ENCODE data around the gene DMD. TPM values are rescaled to one million over a fixed set of nuclear protein-coding genes. Genes with fewer than 3 reads are reported as not detected.

The DMD gene
- total RNA-seq, 5 donors from 2014 or later (not counting 1 experiment from before 2014, with no cell fraction given), result 0.73 to 1.6 (median 0.88) TPM; not detected in 1

DNA sequence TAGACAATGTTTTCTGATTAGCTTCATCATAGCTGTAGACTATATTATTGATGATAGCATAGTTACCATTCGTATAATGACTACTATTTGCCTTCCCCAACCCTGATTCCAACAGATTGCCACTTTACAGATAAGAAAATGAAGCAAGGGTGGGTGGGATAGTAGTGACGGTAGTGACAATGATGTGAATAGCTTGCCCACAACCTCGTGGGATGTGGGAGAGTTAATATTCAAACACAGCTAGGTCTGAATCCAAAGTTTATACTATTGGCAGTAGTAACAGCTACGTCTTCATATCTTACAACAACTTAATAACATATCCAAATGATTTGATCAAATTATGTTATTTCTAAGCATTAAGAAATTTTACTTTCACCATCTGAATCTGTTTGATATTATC, 1372.7 kb downstream of the DMD start:
- ChIA-PET CTCF (no interaction called here), POLR2A (no interaction called here)
- Histone ChIP-seq H3K27me3 (replicated peaks in 1 of 2; ENCODE audit: control insufficient read depth in 2 of 2, extremely low read depth in 1 of 2, insufficient read depth in 2 of 2, low read length in 1 of 2) (no peaks in the 10 kb centered on the region), H3K9me3 (no peaks in the 10 kb centered on the region), H3K4me1 (ENCODE audit: control insufficient read depth in 1 of 2, extremely low read depth in 1 of 2, insufficient read depth in 2 of 2, low read length in 2 of 2) (no peaks in the 10 kb centered on the region), H3K4me3 (ENCODE audit: control insufficient read depth in 1 of 2, extremely low read depth in 1 of 2, low read length in 1 of 2) (no peak overlapping the region), H3K36me3 (ENCODE audit: control insufficient read depth in 2 of 2, extremely low read depth in 1 of 2, insufficient read depth in 1 of 2, low read length in 1 of 2) (no peaks in the 10 kb centered on the region), H3K27ac (ENCODE audit: low read length) (no peak overlapping the region)
- no peak overlapping the region for H3K4me3 Mint-ChIP-seq
- no peak overlapping the region for H3K27ac Mint-ChIP-seq
- H3K27me3 Mint-ChIP-seq, result peaks cover 0 to 3% of the 10 kb centered on the region in 2 donors
- H3K9me3 Mint-ChIP-seq, result no peaks in the 10 kb centered on the region
- DNase-seq (no peak), ATAC-seq (replicated peaks in 1 of 4) (no peak)
- WGBS (ENCODE audit: insufficient coverage), result no CpG with 5 or more reads among the region's 4 CpGs
- no peaks in the 10 kb centered on the region for H3K36me3 Mint-ChIP-seq
- no peaks in the 10 kb centered on the region for H3K4me1 Mint-ChIP-seq

- no peak for ATAC-seq (replicated peaks in 1 of 4)
- 80% methylated on average over 1 of the region's 6 CpGs for WGBS (ENCODE audit: insufficient coverage)
- Mint-ChIP-seq H3K27ac (no peak overlapping the region), H3K4me1 (no peaks in the 10 kb centered on the region), H3K9me3 (no peaks in the 10 kb centered on the region), H3K4me3 (no peak overlapping the region), H3K27me3 (peaks cover 0 to 3% of the 10 kb centered on the region in 2 donors), H3K36me3 (no peaks in the 10 kb centered on the region)
- Histone ChIP-seq H3K27ac (ENCODE audit: low read length) (no peak overlapping the region), H3K9me3 (no peaks in the 10 kb centered on the region), H3K36me3 (ENCODE audit: control insufficient read depth in 2 of 2, extremely low read depth in 1 of 2, insufficient read depth in 1 of 2, low read length in 1 of 2) (no peaks in the 10 kb centered on the region), H3K27me3 (replicated peaks in 1 of 2; ENCODE audit: control insufficient read depth in 2 of 2, extremely low read depth in 1 of 2, insufficient read depth in 2 of 2, low read length in 1 of 2) (no peaks in the 10 kb centered on the region), H3K4me3 (ENCODE audit: control insufficient read depth in 1 of 2, extremely low read depth in 1 of 2, low read length in 1 of 2) (no peak overlapping the region), H3K4me1 (ENCODE audit: control insufficient read depth in 1 of 2, extremely low read depth in 1 of 2, insufficient read depth in 2 of 2, low read length in 2 of 2) (no peaks in the 10 kb centered on the region)
- POLR2A ChIA-PET, result no interaction called here
- CTCF ChIA-PET, result no interaction called here
- DNase-seq, result no peak
Measured at GRCh38 chrX:31837445-31838049, 1373.8 kb downstream of the DMD start.

DNA sequence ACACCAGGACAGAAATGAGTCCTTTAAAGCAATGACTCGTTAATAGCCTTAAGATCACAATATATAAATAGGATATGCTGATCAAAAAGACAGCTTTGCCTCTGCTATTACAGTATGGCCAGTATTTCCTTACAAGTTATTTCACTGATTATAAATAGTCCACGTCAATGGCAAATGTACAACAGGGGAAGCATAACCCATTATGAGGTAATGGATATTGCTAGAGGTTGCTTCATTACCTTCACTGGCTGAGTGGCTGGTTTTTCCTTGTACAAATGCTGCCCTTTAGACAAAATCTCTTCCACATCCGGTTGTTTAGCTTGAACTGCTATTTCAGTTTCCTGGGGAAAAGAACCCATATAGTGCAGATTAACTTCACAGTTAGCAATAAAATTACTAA, 1374.9 kb downstream of the DMD start:
- H3K36me3 Mint-ChIP-seq, result no peaks in the 10 kb centered on the region

DNA sequence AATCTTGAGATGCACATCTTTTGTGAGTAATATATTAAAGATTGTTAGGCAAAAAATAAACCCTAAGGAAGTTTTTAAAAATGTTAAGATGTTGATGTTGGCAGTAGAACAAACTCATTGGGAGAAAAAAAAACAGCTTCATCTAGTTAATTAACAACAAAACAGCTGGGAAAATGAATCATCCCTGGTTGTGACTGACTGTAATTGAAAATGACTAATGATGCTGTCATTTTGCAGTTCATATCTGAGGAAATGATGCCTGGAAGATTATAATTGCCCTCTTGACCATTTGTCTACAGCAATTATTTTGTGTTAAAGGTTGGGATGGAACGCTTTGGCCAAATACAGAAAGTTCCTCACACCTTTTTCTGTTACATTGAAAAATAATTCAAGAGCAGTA, 1379.1 kb downstream of the DMD start:
- Histone ChIP-seq H3K4me3 (ENCODE audit: control insufficient read depth in 1 of 2, extremely low read depth in 1 of 2, low read length in 1 of 2) (no peak overlapping the region), H3K36me3 (ENCODE audit: control insufficient read depth in 2 of 2, extremely low read depth in 1 of 2, insufficient read depth in 1 of 2, low read length in 1 of 2) (no peaks in the 10 kb centered on the region), H3K4me1 (ENCODE audit: control insufficient read depth in 1 of 2, extremely low read depth in 1 of 2, insufficient read depth in 2 of 2, low read length in 2 of 2) (no peaks in the 10 kb centered on the region), H3K27ac (ENCODE audit: low read length) (no peak overlapping the region), H3K27me3 (replicated peaks in 1 of 2; ENCODE audit: control insufficient read depth in 2 of 2, extremely low read depth in 1 of 2, insufficient read depth in 2 of 2, low read length in 1 of 2) (no peaks in the 10 kb centered on the region), H3K9me3 (no peaks in the 10 kb centered on the region)
- no peaks in the 10 kb centered on the region for H3K36me3 Mint-ChIP-seq
- H3K4me1 Mint-ChIP-seq, result no peaks in the 10 kb centered on the region
- H3K9me3 Mint-ChIP-seq, result peaks cover 0 to 4% (median 0%) of the 10 kb centered on the region in 3 donors
- no peak for DNase-seq
- WGBS (ENCODE audit: insufficient coverage), result no CpG with 5 or more reads among the region's 1 CpG
- POLR2A ChIA-PET, result no interaction called here
- CTCF ChIA-PET, result no interaction called here
- no peak overlapping the region for H3K4me3 Mint-ChIP-seq
- no peak for ATAC-seq (replicated peaks in 1 of 4)
- no peak overlapping the region for H3K27ac Mint-ChIP-seq
- H3K27me3 Mint-ChIP-seq, result no peaks in the 10 kb centered on the region

More for the DNA sequence above, 1374.9 kb downstream of the DMD start:
- no peak overlapping the region for H3K4me3 Mint-ChIP-seq
- DNase-seq (no peak), ATAC-seq (replicated peaks in 1 of 4) (no peak)
- Histone ChIP-seq H3K9me3 (no peaks in the 10 kb centered on the region), H3K27ac (ENCODE audit: low read length) (no peak overlapping the region), H3K4me1 (ENCODE audit: control insufficient read depth in 1 of 2, extremely low read depth in 1 of 2, insufficient read depth in 2 of 2, low read length in 2 of 2) (no peaks in the 10 kb centered on the region), H3K4me3 (ENCODE audit: control insufficient read depth in 1 of 2, extremely low read depth in 1 of 2, low read length in 1 of 2) (no peak overlapping the region), H3K27me3 (replicated peaks in 1 of 2; ENCODE audit: control insufficient read depth in 2 of 2, extremely low read depth in 1 of 2, insufficient read depth in 2 of 2, low read length in 1 of 2) (no peaks in the 10 kb centered on the region), H3K36me3 (ENCODE audit: control insufficient read depth in 2 of 2, extremely low read depth in 1 of 2, insufficient read depth in 1 of 2, low read length in 1 of 2) (no peaks in the 10 kb centered on the region)
- H3K9me3 Mint-ChIP-seq, result no peaks in the 10 kb centered on the region
- no peak overlapping the region for H3K27ac Mint-ChIP-seq
- CTCF ChIA-PET, result no interaction called here
- POLR2A ChIA-PET, result no interaction called here
- H3K27me3 Mint-ChIP-seq, result peaks cover 0 to 3% of the 10 kb centered on the region in 2 donors
- no peaks in the 10 kb centered on the region for H3K4me1 Mint-ChIP-seq
- WGBS (ENCODE audit: insufficient coverage), result no CpG with 5 or more reads among the region's 3 CpGs

DNA sequence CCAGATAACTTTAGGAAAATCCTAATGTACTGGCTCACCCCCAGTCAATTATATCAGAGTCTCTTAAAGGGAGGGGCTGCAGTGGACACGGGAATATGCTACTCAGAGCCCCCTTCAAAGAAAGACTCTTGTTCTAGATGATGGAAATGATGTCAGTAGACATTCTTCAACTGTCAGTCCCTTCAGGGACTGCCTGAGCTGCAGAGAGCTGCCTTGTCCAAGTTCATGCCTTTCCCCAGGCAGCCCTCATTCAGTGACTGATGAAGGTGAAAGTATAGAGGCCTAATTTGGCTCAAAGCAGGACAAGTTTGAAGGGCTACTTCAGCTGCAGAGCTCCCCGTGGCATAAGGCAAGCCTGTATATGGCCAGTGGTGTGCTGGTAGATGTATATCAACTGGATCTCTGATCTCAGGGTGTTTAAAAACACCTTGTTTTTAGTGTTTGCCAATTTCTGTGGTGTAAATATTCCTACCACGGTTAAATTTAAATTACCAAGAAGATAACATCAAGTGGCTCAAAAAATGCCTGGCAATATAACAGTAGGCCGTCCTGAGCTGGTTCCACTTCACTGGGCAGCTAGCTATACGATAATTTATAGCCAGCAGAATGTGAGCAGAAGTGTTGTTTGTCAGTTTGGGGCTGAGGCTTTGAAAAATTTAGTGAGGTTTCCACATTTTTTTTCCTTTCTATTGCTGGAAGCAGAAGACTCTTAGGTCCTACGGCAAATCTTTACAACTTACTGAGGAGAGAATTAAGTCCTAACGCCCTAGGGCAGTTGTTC, 1390.7 kb downstream of the DMD start:
- H3K4me1 Mint-ChIP-seq, result no peaks in the 10 kb centered on the region
- H3K9me3 ChIP-seq, result no peaks in the 10 kb centered on the region
- DNase-seq, result no peak
- no peak overlapping the region for H3K4me3 Mint-ChIP-seq
- H3K27me3 Mint-ChIP-seq, result no peaks in the 10 kb centered on the region
- no peaks in the 10 kb centered on the region for H3K36me3 ChIP-seq (ENCODE audit: control insufficient read depth in 2 of 2, extremely low read depth in 1 of 2, insufficient read depth in 1 of 2, low read length in 1 of 2)
- ATAC-seq (replicated peaks in 1 of 4), result no peak
- H3K27ac Mint-ChIP-seq, result no peak overlapping the region
- ChIA-PET CTCF (no interaction called here), POLR2A (no interaction called here)
- H3K27ac ChIP-seq (ENCODE audit: low read length), result no peak overlapping the region
- WGBS (ENCODE audit: insufficient coverage), result no CpG with 5 or more reads among the region's 7 CpGs
- H3K4me1 ChIP-seq (ENCODE audit: control insufficient read depth in 1 of 2, extremely low read depth in 1 of 2, insufficient read depth in 2 of 2, low read length in 2 of 2), result no peaks in the 10 kb centered on the region
- peaks cover 0 to 9% (median 2%) of the 10 kb centered on the region in 3 donors for H3K9me3 Mint-ChIP-seq
- no peaks in the 10 kb centered on the region for H3K27me3 ChIP-seq (replicated peaks in 1 of 2; ENCODE audit: control insufficient read depth in 2 of 2, extremely low read depth in 1 of 2, insufficient read depth in 2 of 2, low read length in 1 of 2)
- H3K36me3 Mint-ChIP-seq, result no peaks in the 10 kb centered on the region
- no peak overlapping the region for H3K4me3 ChIP-seq (ENCODE audit: control insufficient read depth in 1 of 2, extremely low read depth in 1 of 2, low read length in 1 of 2)

- Histone ChIP-seq H3K27me3 (replicated peaks in 1 of 2; ENCODE audit: control insufficient read depth in 2 of 2, extremely low read depth in 1 of 2, insufficient read depth in 2 of 2, low read length in 1 of 2) (no peaks in the 10 kb centered on the region), H3K4me1 (ENCODE audit: control insufficient read depth in 1 of 2, extremely low read depth in 1 of 2, insufficient read depth in 2 of 2, low read length in 2 of 2) (no peaks in the 10 kb centered on the region), H3K9me3 (no peaks in the 10 kb centered on the region), H3K27ac (ENCODE audit: low read length) (no peak overlapping the region), H3K4me3 (ENCODE audit: control insufficient read depth in 1 of 2, extremely low read depth in 1 of 2, low read length in 1 of 2) (no peak overlapping the region), H3K36me3 (ENCODE audit: control insufficient read depth in 2 of 2, extremely low read depth in 1 of 2, insufficient read depth in 1 of 2, low read length in 1 of 2) (no peaks in the 10 kb centered on the region)
- ATAC-seq (replicated peaks in 1 of 4) (no peak), DNase-seq (no peak)
- Mint-ChIP-seq H3K27me3 (no peaks in the 10 kb centered on the region), H3K36me3 (no peaks in the 10 kb centered on the region), H3K4me3 (no peak overlapping the region), H3K9me3 (peaks cover 0 to 9% (median 0%) of the 10 kb centered on the region in 3 donors), H3K27ac (no peak overlapping the region), H3K4me1 (no peaks in the 10 kb centered on the region)
- no CpG with 5 or more reads among the region's 3 CpGs for WGBS (ENCODE audit: insufficient coverage)
- ChIA-PET CTCF (no interaction called here), POLR2A (interaction anchor here in 1 of 2 donors (0.5 kb wide), 1 partner anchor 9 kb away, joined by 7 read pairs; no protein-coding TSS in a partner anchor)
Measured at GRCh38 chrX:31819455-31819854, 1391.9 kb downstream of the DMD start.
